Measurements from ENCODE around the gene RAI2. TPM values are rescaled to one million over a fixed set of nuclear protein-coding genes. Genes with fewer than 3 reads are reported as not detected.

Gene RAI2
- total and polyA plus RNA-seq, 3 donors from 2014 or later, result 5.7 to 13.5 (median 12.1) TPM

GRCh38 chrX:17831255-17831654, 29.8 kb downstream of the RAI2 start:
- H3K36me3 ChIP-seq (ENCODE audit: low read depth, missing control alignments), result no peaks in the 10 kb centered on the region
- no peaks in the 10 kb centered on the region for H3K4me1 ChIP-seq
- H3K4me3 ChIP-seq, result no peak overlapping the region
- peak overlapping the region in 1 of 2 donors; percentile 69 for H3K27ac ChIP-seq
- peak; percentile 23 for DNase-seq
- no peaks in the 10 kb centered on the region for H3K27me3 ChIP-seq
- intact Hi-C loops (cut with DNase I; ENCODE audit: low total_unique reads), result no loop called here
- H3K9me3 ChIP-seq, result no peaks in the 10 kb centered on the region
- TF ChIP-seq CTCF (IDR thresholded peaks at IDR 0.05) (no peak), POLR2A (IDR thresholded peaks at IDR 0.05) (no peak)
- WGBS, 2 donors, result 52% methylated on average over 3 of the region's 3 CpGs

GRCh38 chrX:17830211-17830610, 30.9 kb downstream of the RAI2 start:
- TF ChIP-seq POLR2A (IDR thresholded peaks at IDR 0.05) (no peak), CTCF (IDR thresholded peaks at IDR 0.05) (no peak)
- intact Hi-C loops (cut with DNase I; ENCODE audit: low total_unique reads), result no loop called here
- Histone ChIP-seq H3K27me3 (no peaks in the 10 kb centered on the region), H3K36me3 (ENCODE audit: low read depth, missing control alignments) (no peaks in the 10 kb centered on the region), H3K27ac (peak overlapping the region in 1 of 2 donors; percentile 69), H3K9me3 (no peaks in the 10 kb centered on the region), H3K4me1 (no peaks in the 10 kb centered on the region), H3K4me3 (no peak overlapping the region)
- DNase-seq, result no peak
- 38 to 40% methylated on average over 1 of the region's 1 CpG for WGBS, 2 donors

GRCh38 chrX:17829566-17829965, 31.5 kb downstream of the RAI2 start:
- TF ChIP-seq CTCF (IDR thresholded peaks at IDR 0.05), result no peak
- H3K27ac ChIP-seq, result peak overlapping the region in 1 of 2 donors; percentile 69
- intact Hi-C loops (cut with DNase I; ENCODE audit: low total_unique reads), result no loop called here
- WGBS, 2 donors, result 75 to 86% methylated on average over 1 of the region's 1 CpG
- no peak for DNase-seq
- no peaks in the 10 kb centered on the region for H3K4me1 ChIP-seq
- no peaks in the 10 kb centered on the region for H3K27me3 ChIP-seq
- H3K4me3 ChIP-seq, result no peak overlapping the region
- no peaks in the 10 kb centered on the region for H3K36me3 ChIP-seq (ENCODE audit: low read depth, missing control alignments)
- no peaks in the 10 kb centered on the region for H3K9me3 ChIP-seq

- intact Hi-C loops (cut with DNase I; ENCODE audit: low total_unique reads), result no loop called here
- Histone ChIP-seq H3K27me3 (no peaks in the 10 kb centered on the region), H3K4me3 (no peak overlapping the region), H3K4me1 (no peaks in the 10 kb centered on the region), H3K9me3 (no peaks in the 10 kb centered on the region), H3K36me3 (ENCODE audit: low read depth, missing control alignments) (no peaks in the 10 kb centered on the region), H3K27ac (no peak overlapping the region)
- TF ChIP-seq CTCF (IDR thresholded peaks at IDR 0.05) (no peak), POLR2A (IDR thresholded peaks at IDR 0.05) (no peak)
- DNase-seq, result no peak
- WGBS, 2 donors, result 83 to 96% methylated on average over 1 to 3 of the region's 3 CpGs
Observed at GRCh38 chrX:17828171-17828570, 32.9 kb downstream of the RAI2 start.

GRCh38 chrX:17826609-17827496, 34.2 kb downstream of the RAI2 start:
- Histone ChIP-seq H3K4me1 (no peaks in the 10 kb centered on the region), H3K36me3 (ENCODE audit: low read depth, missing control alignments) (no peaks in the 10 kb centered on the region), H3K27me3 (no peaks in the 10 kb centered on the region), H3K4me3 (no peak overlapping the region), H3K27ac (no peak overlapping the region), H3K9me3 (no peaks in the 10 kb centered on the region)
- TF ChIP-seq CTCF (IDR thresholded peaks at IDR 0.05) (no peak), POLR2A (IDR thresholded peaks at IDR 0.05) (no peak)
- no peak for DNase-seq
- intact Hi-C loops (cut with DNase I; ENCODE audit: low total_unique reads), result no loop called here
- WGBS, 2 donors, result 89 to 97% methylated on average over 3 to 5 of the region's 5 CpGs

All from testis (tissue), 3 donors.